ENCODE measurements around the gene VEZT.
"Not testable (repeated sequence)": the region's sequence is repeated elsewhere in the genome, so short reads cannot be mapped to it uniquely, and the experiment has no call there.

The VEZT gene

DNA sequence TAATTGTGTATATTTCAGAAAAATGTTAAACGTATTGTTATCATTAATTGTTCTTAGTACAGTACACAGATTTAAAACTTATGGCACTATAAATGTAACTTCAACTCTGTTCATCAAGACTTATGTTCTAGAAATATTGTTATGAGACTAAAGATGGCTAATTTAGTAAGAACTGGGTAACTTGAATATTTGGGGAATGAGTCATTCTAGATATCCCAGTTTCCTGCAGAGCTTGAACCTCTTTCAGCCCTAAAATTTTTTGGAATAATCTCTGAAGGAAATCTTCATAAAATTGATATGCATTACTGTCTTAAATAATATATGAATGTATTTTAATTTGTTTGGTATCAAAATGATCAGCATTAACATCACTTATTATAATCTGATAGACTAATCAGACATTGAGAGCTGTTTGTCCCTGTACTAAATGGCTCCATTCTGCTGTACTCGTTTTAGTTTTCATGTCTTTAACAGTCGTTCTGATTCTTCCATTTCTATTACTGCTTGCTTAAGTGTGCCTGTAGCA lies 87.1 kb downstream of the VEZT start:
- DNase-seq, result no peak
- Histone ChIP-seq H3K4me3 (no peak overlapping the region), H3K27ac (no peak overlapping the region), H3K9me3 (no peaks in the 10 kb centered on the region), H3K27me3 (no peaks in the 10 kb centered on the region), H3K4me1 (peaks cover 0 to 22% (median 3%) of the 10 kb centered on the region in 4 donors), H3K36me3 (peaks cover 6 to 30% (median 19%) of the 10 kb centered on the region in 3 donors)
- TF ChIP-seq, protein P1, sequence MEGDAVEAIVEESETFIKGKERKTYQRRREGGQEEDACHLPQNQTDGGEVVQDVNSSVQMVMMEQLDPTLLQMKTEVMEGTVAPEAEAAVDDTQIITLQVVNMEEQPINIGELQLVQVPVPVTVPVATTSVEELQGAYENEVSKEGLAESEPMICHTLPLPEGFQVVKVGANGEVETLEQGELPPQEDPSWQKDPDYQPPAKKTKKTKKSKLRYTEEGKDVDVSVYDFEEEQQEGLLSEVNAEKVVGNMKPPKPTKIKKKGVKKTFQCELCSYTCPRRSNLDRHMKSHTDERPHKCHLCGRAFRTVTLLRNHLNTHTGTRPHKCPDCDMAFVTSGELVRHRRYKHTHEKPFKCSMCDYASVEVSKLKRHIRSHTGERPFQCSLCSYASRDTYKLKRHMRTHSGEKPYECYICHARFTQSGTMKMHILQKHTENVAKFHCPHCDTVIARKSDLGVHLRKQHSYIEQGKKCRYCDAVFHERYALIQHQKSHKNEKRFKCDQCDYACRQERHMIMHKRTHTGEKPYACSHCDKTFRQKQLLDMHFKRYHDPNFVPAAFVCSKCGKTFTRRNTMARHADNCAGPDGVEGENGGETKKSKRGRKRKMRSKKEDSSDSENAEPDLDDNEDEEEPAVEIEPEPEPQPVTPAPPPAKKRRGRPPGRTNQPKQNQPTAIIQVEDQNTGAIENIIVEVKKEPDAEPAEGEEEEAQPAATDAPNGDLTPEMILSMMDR (IDR thresholded peaks at IDR 0.05), result no peak
- intact Hi-C loops (cut with DNase I; ENCODE audit: low total_unique reads), result no loop called here

GRCh38 chr12:95312656-95313055 lies 95.0 kb downstream of the VEZT start:
- Histone ChIP-seq H3K27me3 (no peaks in the 10 kb centered on the region), H3K9me3 (no peaks in the 10 kb centered on the region), H3K4me1 (no peaks in the 10 kb centered on the region), H3K4me3 (no peak overlapping the region), H3K27ac (no peak overlapping the region), H3K36me3 (peaks cover 0 to 10% (median 8%) of the 10 kb centered on the region in 3 donors)
- intact Hi-C loops (cut with DNase I; ENCODE audit: low total_unique reads), result no loop called here
- no peak for DNase-seq
- TF ChIP-seq, protein P1 (IDR thresholded peaks at IDR 0.05), result no peak

DNA sequence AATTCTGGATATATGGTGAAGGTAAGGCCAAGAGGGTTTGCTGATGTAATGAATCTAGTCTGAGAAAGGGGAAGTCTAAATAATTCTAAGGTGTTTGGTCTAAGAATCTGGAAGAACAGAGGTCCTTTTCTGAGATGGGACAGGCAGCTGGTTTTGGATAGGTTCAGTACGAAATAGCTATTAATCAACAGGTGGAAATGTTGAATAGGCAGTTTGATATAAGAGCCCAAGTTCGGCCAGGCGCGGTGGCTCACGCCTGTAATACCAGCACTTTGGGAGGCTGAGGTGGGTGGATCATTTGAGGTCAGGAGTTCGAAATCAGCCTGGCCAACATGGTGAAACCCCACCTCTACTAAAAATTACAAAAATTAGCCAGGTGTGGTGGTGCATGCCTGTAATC lies 97.1 kb downstream of the VEZT start:
- H3K9me3 ChIP-seq; intact Hi-C loops (cut with DNase I; ENCODE audit: low total_unique reads); H3K36me3 ChIP-seq; H3K27me3 ChIP-seq; H3K27ac ChIP-seq; H3K4me1 ChIP-seq; H3K4me3 ChIP-seq; DNase-seq: not testable (repeated sequence)

DNA sequence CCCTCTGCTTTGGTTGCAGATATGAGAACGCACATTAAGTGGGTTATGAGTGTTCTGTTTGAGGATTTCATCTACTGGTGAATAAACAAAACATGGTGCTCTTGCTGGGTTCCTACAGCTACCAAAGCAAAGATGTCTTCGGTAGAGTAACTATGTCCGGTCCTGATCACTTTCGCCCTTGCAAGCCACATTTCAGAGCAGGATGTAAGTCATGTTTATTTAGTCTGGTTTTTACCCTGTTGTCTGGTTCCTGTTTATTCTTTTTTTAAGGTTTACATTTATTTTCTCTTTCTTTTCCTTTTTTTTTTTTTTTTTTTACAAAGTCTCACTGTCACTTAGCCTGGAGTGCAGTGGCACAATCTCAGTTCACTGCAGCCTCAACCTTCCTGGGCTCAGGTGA lies 99.2 kb downstream of the VEZT start:
- Histone ChIP-seq H3K4me3 (no peak overlapping the region), H3K36me3 (no peaks in the 10 kb centered on the region), H3K27me3 (no peaks in the 10 kb centered on the region), H3K4me1 (no peaks in the 10 kb centered on the region), H3K9me3 (no peaks in the 10 kb centered on the region), H3K27ac (no peak overlapping the region)
- intact Hi-C loops (cut with DNase I; ENCODE audit: low total_unique reads), result no loop called here
- DNase-seq, result no peak
- TF ChIP-seq, protein P1 (IDR thresholded peaks at IDR 0.05), result no peak

DNA sequence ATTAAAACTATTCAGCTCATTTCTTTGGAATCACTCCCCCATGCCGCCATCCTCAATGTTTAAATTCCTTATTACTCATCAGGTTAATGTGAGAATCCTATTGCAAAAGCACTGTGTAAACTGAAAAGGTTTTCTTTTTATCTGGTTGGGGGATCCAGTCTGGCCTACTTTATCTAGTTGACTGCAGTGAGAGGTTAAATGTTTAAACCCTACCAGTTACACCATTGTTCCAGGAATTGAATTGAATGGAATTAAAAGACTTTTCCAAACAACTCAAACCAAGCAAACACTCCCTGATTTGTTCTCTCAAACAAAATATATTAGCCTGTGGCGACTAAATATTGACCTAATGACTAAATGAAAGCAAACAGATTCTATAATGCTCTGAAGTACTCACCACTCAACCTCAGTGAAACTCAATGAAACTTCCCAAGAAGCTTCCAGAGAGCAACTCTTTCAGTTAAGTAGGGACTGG lies 100.5 kb downstream of the VEZT start:
- no peaks in the 10 kb centered on the region for H3K27me3 ChIP-seq
- intact Hi-C loops (cut with DNase I; ENCODE audit: low total_unique reads), result no loop called here
- no peak overlapping the region for H3K27ac ChIP-seq
- H3K4me1 ChIP-seq, result no peaks in the 10 kb centered on the region
- DNase-seq, result no peak
- H3K36me3 ChIP-seq, result no peaks in the 10 kb centered on the region
- H3K9me3 ChIP-seq, result no peaks in the 10 kb centered on the region
- TF ChIP-seq, protein P1 (IDR thresholded peaks at IDR 0.05), result no peak
- H3K4me3 ChIP-seq, result no peak overlapping the region

- H3K9me3 ChIP-seq, result no peaks in the 10 kb centered on the region
- no peaks in the 10 kb centered on the region for H3K36me3 ChIP-seq
- TF ChIP-seq, protein P1 (IDR thresholded peaks at IDR 0.05), result no peak
- no peak overlapping the region for H3K4me3 ChIP-seq
- H3K27ac ChIP-seq, result no peak overlapping the region
- H3K4me1 ChIP-seq, result no peaks in the 10 kb centered on the region
- intact Hi-C loops (cut with DNase I; ENCODE audit: low total_unique reads), result no loop called here
- H3K27me3 ChIP-seq, result no peaks in the 10 kb centered on the region
- no peak for DNase-seq
Measured at GRCh38 chr12:95319694-95320331, 102.2 kb downstream of the VEZT start.

All from tibial artery (tissue), 4 donors.